ENCODE results near the gene PSORS1C2.

DNA sequence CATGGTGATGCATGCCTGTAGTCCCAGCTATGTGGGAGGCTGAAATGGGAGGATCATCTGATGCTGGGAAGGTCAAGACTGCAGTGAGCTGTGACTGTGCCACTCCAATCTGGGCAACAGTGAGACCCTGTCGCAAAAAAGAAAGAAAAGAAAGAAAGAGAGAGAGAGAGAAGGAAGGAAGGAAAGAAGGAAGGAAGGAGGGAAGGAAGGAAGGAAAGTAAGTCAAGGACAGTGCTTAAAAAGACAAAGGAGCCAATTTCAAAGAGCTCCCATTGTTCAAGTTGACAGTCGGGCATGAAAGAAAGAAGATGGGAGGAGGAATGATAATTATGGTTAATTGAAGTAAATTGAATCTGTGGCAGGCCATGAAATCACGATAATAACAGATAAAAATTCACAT lies 42.7 kb downstream of the PSORS1C2 start:
- TF ChIP-seq RAD21 (IDR thresholded peaks at IDR 0.05) (no peak), YY1 (IDR thresholded peaks at IDR 0.05) (no peak), TAF1 (conservative IDR thresholded peaks at IDR 0.05) (no peak), GABPA (IDR thresholded peaks at IDR 0.05 in 1 of 2, conservative IDR thresholded peaks at IDR 0.05 in 1 of 2) (no peak), JUND (IDR thresholded peaks at IDR 0.05) (no peak), SP1 (IDR thresholded peaks at IDR 0.05) (no peak), RXRA (IDR thresholded peaks at IDR 0.05) (no peak), HNF4A (conservative IDR thresholded peaks at IDR 0.05) (no peak)
- TF ChIP-seq, protein P1, sequence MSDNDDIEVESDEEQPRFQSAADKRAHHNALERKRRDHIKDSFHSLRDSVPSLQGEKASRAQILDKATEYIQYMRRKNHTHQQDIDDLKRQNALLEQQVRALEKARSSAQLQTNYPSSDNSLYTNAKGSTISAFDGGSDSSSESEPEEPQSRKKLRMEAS (IDR thresholded peaks at IDR 0.05) = no peak
- TF ChIP-seq, protein P2, sequence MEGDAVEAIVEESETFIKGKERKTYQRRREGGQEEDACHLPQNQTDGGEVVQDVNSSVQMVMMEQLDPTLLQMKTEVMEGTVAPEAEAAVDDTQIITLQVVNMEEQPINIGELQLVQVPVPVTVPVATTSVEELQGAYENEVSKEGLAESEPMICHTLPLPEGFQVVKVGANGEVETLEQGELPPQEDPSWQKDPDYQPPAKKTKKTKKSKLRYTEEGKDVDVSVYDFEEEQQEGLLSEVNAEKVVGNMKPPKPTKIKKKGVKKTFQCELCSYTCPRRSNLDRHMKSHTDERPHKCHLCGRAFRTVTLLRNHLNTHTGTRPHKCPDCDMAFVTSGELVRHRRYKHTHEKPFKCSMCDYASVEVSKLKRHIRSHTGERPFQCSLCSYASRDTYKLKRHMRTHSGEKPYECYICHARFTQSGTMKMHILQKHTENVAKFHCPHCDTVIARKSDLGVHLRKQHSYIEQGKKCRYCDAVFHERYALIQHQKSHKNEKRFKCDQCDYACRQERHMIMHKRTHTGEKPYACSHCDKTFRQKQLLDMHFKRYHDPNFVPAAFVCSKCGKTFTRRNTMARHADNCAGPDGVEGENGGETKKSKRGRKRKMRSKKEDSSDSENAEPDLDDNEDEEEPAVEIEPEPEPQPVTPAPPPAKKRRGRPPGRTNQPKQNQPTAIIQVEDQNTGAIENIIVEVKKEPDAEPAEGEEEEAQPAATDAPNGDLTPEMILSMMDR (IDR thresholded peaks at IDR 0.05; ENCODE audit: low read depth, low read length, missing input control) = no peak
- TF ChIP-seq, protein P3, sequence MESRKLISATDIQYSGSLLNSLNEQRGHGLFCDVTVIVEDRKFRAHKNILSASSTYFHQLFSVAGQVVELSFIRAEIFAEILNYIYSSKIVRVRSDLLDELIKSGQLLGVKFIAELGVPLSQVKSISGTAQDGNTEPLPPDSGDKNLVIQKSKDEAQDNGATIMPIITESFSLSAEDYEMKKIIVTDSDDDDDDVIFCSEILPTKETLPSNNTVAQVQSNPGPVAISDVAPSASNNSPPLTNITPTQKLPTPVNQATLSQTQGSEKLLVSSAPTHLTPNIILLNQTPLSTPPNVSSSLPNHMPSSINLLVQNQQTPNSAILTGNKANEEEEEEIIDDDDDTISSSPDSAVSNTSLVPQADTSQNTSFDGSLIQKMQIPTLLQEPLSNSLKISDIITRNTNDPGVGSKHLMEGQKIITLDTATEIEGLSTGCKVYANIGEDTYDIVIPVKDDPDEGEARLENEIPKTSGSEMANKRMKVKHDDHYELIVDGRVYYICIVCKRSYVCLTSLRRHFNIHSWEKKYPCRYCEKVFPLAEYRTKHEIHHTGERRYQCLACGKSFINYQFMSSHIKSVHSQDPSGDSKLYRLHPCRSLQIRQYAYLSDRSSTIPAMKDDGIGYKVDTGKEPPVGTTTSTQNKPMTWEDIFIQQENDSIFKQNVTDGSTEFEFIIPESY (IDR thresholded peaks at IDR 0.05) = no peak
- TF ChIP-seq, protein P4, sequence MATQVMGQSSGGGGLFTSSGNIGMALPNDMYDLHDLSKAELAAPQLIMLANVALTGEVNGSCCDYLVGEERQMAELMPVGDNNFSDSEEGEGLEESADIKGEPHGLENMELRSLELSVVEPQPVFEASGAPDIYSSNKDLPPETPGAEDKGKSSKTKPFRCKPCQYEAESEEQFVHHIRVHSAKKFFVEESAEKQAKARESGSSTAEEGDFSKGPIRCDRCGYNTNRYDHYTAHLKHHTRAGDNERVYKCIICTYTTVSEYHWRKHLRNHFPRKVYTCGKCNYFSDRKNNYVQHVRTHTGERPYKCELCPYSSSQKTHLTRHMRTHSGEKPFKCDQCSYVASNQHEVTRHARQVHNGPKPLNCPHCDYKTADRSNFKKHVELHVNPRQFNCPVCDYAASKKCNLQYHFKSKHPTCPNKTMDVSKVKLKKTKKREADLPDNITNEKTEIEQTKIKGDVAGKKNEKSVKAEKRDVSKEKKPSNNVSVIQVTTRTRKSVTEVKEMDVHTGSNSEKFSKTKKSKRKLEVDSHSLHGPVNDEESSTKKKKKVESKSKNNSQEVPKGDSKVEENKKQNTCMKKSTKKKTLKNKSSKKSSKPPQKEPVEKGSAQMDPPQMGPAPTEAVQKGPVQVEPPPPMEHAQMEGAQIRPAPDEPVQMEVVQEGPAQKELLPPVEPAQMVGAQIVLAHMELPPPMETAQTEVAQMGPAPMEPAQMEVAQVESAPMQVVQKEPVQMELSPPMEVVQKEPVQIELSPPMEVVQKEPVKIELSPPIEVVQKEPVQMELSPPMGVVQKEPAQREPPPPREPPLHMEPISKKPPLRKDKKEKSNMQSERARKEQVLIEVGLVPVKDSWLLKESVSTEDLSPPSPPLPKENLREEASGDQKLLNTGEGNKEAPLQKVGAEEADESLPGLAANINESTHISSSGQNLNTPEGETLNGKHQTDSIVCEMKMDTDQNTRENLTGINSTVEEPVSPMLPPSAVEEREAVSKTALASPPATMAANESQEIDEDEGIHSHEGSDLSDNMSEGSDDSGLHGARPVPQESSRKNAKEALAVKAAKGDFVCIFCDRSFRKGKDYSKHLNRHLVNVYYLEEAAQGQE (IDR thresholded peaks at IDR 0.05) = no peak

All from liver (tissue), 3 donors.